Panc1 (cell line): ENCODE results near the gene KMT2B. TPM values are rescaled to one million over a fixed set of nuclear protein-coding genes. Genes with fewer than 3 reads are reported as not detected.

Experiments
- ATAC-seq: fragments of 200-7000 bp; cut with Tn5 transposase; 2 replicates; pipeline ENCODE4 v1.9.1; 2020; ENCODE audit warnings: mild to moderate bottlenecking, moderate library complexity
- BruUV-seq: library from RNA; stranded (reverse); fragments of 400-500 nt; replicated peaks from 2 replicates; lab custom pipeline; 2021; lab: Mats Ljungman, UMichigan
- CTCF ChIA-PET: fragments of 300-600 bp; sonication (Branson Sonifier 250); formaldehyde crosslinking; loops from one replicate; lab custom pipeline; 2022; ENCODE audit warnings: antibody characterized with exemption; lab: Charles Lee
- POLR2A ChIA-PET: fragments of 300-600 bp; sonication (Branson Sonifier 250); formaldehyde crosslinking; loops from one replicate; lab custom pipeline; 2022; ENCODE audit warnings: antibody characterized with exemption; lab: Charles Lee
- DNase-seq: peaks from one replicate; pipeline ENCODE4 v3.0.0-alpha.2; 2010; ENCODE audit warnings: low read depth, low spot score
- H3K27ac ChIP-seq: 2 replicates; pipeline ENCODE4 v1.5.1; 2011; ENCODE audit warnings: mild to moderate bottlenecking, low read length, inconsistent platforms
- H3K27me3 ChIP-seq: fragments of 200-500 bp; sonication (Bioruptor generic); 2 replicates; pipeline ENCODE4 v1.6.0; 2014; ENCODE audit warnings: low read length, inconsistent platforms; ENCODE audit not compliant: control insufficient read depth, insufficient read depth
- H3K36me3 ChIP-seq: fragments of 200-500 bp; sonication (Bioruptor generic); 2 replicates; pipeline ENCODE4 v1.5.1; 2014; ENCODE audit warnings: inconsistent platforms, mild to moderate bottlenecking, low read length, moderate library complexity; ENCODE audit not compliant: control insufficient read depth, insufficient read depth
- H3K4me1 ChIP-seq: 2 replicates; pipeline ENCODE4 v1.5.1; 2011; ENCODE audit warnings: inconsistent platforms, mild to moderate bottlenecking, low read length, moderate library complexity; ENCODE audit not compliant: control insufficient read depth, insufficient read depth
- H3K4me3 ChIP-seq, 2 experiments: 2 replicates each; pipeline ENCODE4 v1.5.1; 2011 to 2012; ENCODE audit warnings: low read depth in 2 of 2, low read length in 2 of 2, mild to moderate bottlenecking in 2 of 2, inconsistent platforms in 1 of 2, moderate library complexity in 1 of 2
- H3K9me3 ChIP-seq: fragments of 200-500 bp; sonication (Bioruptor generic); 2 replicates; pipeline ENCODE4 v1.5.1; 2014; ENCODE audit warnings: low read depth, mild to moderate bottlenecking, inconsistent platforms, low read length, moderate library complexity; ENCODE audit not compliant: control insufficient read depth, insufficient read depth
- POLR2AphosphoS5 ChIP-seq: IDR thresholded peaks from 2 replicates; pipeline ENCODE4 v1.6.1; 2012; ENCODE audit warnings: mild to moderate bottlenecking, low read depth, low read length, moderate library complexity
- REST ChIP-seq, 2 experiments: IDR thresholded peaks; 2 replicates each; pipeline ENCODE4 v1.6.1; 2011 to 2012; ENCODE audit warnings: low read depth in 2 of 2, control low read depth in 1 of 2, low read length in 1 of 2, mild to moderate bottlenecking in 1 of 2, moderate library complexity in 1 of 2; ENCODE audit not compliant: insufficient read depth in 1 of 2
- SIN3A ChIP-seq: IDR thresholded peaks from 2 replicates; pipeline ENCODE4 v1.6.1; 2012; ENCODE audit warnings: low read depth, mild to moderate bottlenecking, low read length, moderate library complexity, borderline replicate concordance; ENCODE audit not compliant: insufficient read depth
- TCF7L2 ChIP-seq: IDR thresholded peaks from 2 replicates; pipeline ENCODE4 v1.6.1; 2011; ENCODE audit warnings: mild to moderate bottlenecking, low read depth, low read length, inconsistent platforms
- in situ Hi-C: cut with HindIII; loops from 2 replicates; pipeline ENCODE4 v1.10.0; 2016; ENCODE audit warnings: low sequenced_read_pairs, low pct_unique_long_range_greater_than_20kb
- intact Hi-C: fragments of 100-400 bp; cut with micrococcal nuclease; formaldehyde crosslinking; loops from one replicate; pipeline ENCODE4 v1.10.0; 2022; ENCODE audit not compliant: unreplicated experiment
- total RNA-seq: library from RNA; stranded (reverse); gene quantifications from one replicate; pipeline ENCODE4 v1.2.1, GENCODE V29; 2021; ENCODE audit not compliant: unreplicated experiment
- TF ChIP-seq, protein P1 (sequence below): fragments of 450-650 bp; IDR thresholded peaks from 2 replicates; pipeline ENCODE4 v1.5.1; 2017; ENCODE audit warnings: mild to moderate bottlenecking

The KMT2B gene
- total RNA-seq, 1 experiment from 2014 or later = 68.8 TPM

GRCh38 chr19:35784503-35785338, 66.9 kb downstream of the KMT2B start:
- no peak for DNase-seq
- in situ Hi-C loops = no loop called here
- H3K9me3 ChIP-seq = no peaks in the 10 kb centered on the region
- no TSS peak for BruUV-seq
- no peak overlapping the region for H3K27ac ChIP-seq
- POLR2A ChIA-PET = interaction anchor here (0.7 kb wide), 1 partner anchor 71 kb away, joined by 15 read pairs; no protein-coding TSS in a partner anchor
- TF ChIP-seq TCF7L2 (no peak), POLR2AphosphoS5 (no peak), REST (IDR thresholded peaks at IDR 0.05; ENCODE audit: insufficient read depth in 1 of 2, low read depth in 2 of 2, low read length in 1 of 2) (no peak), SIN3A (no peak)
- TF ChIP-seq, protein P1, sequence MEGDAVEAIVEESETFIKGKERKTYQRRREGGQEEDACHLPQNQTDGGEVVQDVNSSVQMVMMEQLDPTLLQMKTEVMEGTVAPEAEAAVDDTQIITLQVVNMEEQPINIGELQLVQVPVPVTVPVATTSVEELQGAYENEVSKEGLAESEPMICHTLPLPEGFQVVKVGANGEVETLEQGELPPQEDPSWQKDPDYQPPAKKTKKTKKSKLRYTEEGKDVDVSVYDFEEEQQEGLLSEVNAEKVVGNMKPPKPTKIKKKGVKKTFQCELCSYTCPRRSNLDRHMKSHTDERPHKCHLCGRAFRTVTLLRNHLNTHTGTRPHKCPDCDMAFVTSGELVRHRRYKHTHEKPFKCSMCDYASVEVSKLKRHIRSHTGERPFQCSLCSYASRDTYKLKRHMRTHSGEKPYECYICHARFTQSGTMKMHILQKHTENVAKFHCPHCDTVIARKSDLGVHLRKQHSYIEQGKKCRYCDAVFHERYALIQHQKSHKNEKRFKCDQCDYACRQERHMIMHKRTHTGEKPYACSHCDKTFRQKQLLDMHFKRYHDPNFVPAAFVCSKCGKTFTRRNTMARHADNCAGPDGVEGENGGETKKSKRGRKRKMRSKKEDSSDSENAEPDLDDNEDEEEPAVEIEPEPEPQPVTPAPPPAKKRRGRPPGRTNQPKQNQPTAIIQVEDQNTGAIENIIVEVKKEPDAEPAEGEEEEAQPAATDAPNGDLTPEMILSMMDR = no peak
- no peaks in the 10 kb centered on the region for H3K27me3 ChIP-seq
- ATAC-seq = no peak
- intact Hi-C loops = no loop called here
- CTCF ChIA-PET = interaction anchor here (0.6 to 0.7 kb wide), 2 partner anchors 23 to 35 kb away, joined by 4 read pairs; no protein-coding TSS in a partner anchor
- H3K36me3 ChIP-seq = no peaks in the 10 kb centered on the region
- H3K4me1 ChIP-seq = no peaks in the 10 kb centered on the region; the same call in 1 of the 2 replicates
- H3K4me3 ChIP-seq = no peak overlapping the region

DNA sequence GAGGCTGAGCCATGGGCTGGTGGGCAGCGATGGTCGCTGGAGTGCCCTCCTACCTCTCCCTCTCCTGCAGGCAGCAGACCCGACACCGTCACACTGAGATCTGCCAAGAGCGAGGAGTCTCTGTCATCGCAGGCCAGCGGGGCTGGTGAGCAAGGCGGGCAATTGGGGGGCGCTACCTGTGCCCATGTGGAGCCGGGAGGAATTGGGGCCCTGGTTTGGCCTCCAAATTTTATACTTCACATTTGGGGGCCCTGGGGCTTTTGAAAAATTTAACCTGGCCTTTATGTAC, 67.5 kb downstream of the KMT2B start:
- intact Hi-C loops (no loop called here), in situ Hi-C loops (no loop called here)
- Histone ChIP-seq H3K9me3 (no peaks in the 10 kb centered on the region), H3K27me3 (no peaks in the 10 kb centered on the region), H3K36me3 (no peaks in the 10 kb centered on the region), H3K4me1 (no peaks in the 10 kb centered on the region; the same call in 1 of the 2 replicates), H3K27ac (no peak overlapping the region), H3K4me3 (no peak overlapping the region)
- ChIA-PET POLR2A (no interaction called here), CTCF (no interaction called here)
- BruUV-seq = no TSS peak
- DNase-seq = no peak
- no peak for TF ChIP-seq SIN3A
- TF ChIP-seq REST (IDR thresholded peaks at IDR 0.05; ENCODE audit: insufficient read depth in 1 of 2, low read depth in 2 of 2, low read length in 1 of 2) = no peak
- TF ChIP-seq POLR2AphosphoS5 = no peak
- TF ChIP-seq, protein P1 = no peak
- ATAC-seq = no peak
